ENCODE measurements around the gene SLC38A11. TPM values are rescaled to one million over a fixed set of nuclear protein-coding genes. Genes with fewer than 3 reads are reported as not detected.
A peak's percentile ranks its signal among the peaks of the same experiment; 100 is the strongest.

Gene SLC38A11
- polyA plus RNA-seq, 1 of the 3 experiments (the other 2 are of a cell fraction), result not detected

DNA sequence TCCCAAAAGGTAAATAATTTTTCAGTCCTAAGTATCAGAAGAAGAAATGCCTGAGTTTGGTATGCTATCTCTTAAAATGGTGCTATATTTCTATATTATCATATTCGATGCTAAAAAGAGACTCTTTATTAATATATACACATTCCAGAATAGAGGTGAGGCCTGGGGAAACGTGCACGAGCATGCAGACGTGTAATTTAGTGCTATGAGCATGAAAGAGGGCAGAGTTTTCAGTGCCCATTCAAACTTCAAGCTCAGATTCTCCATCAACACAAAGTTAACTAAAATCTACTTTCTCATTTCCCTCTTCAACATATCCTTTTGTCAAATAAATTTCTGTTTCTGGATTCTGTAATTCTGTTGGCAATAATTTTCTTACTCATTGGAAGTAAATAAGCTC is 108.0 kb downstream of the SLC38A11 start:
- Histone ChIP-seq H2AFZ (ENCODE audit: low read depth) (no peak overlapping the region), H3K4me2 (no peak overlapping the region), H3K36me3 (replicated peaks in 1 of 2; ENCODE audit: control insufficient read depth in 1 of 2, insufficient read depth in 2 of 2, low read length in 1 of 2) (no peaks in the 10 kb centered on the region), H3K27ac (ENCODE audit: low read depth in 2 of 2, low read length in 1 of 2) (peak overlapping the region in 1 of 2 experiments; percentile 91; a peak in 2 of 4 replicates), H3K79me2 (ENCODE audit: insufficient read depth) (no peaks in the 10 kb centered on the region), H3F3A (replicated peaks; ENCODE audit: insufficient read depth) (no peaks in the 10 kb centered on the region), H3K4me1 (ENCODE audit: control insufficient read depth in 1 of 2, insufficient read depth in 2 of 2, low read depth in 1 of 2, low read length in 1 of 2) (peaks cover 0 to 15% of the 10 kb centered on the region in 2 experiments; a peak in 3 of 4 replicates), H4K20me1 (ENCODE audit: insufficient read depth) (no peaks in the 10 kb centered on the region), H3K27me3 (ENCODE audit: insufficient read depth) (no peaks in the 10 kb centered on the region), H3K9ac (no peak overlapping the region), H3K9me2 (no peaks in the 10 kb centered on the region), H3K4me3 (ENCODE audit: low read depth in 2 of 2, low read length in 1 of 2) (no peak overlapping the region), H3K9me3 (no peaks in the 10 kb centered on the region)
- CTCF ChIA-PET, result interaction anchor here (0.8 to 1.4 kb wide), 4 partner anchors 12 to 131 kb away, joined by 3 to 5 read pairs (median 5); no protein-coding TSS in a partner anchor
- no peak for TF ChIP-seq GATA2 (CRISPR knock-in tag; IDR thresholded peaks at IDR 0.05)
- TF ChIP-seq EP300 (IDR thresholded peaks at IDR 0.05; ENCODE audit: borderline replicate concordance in 1 of 2, low read depth in 1 of 2, low read length in 1 of 2), result no peak
- TF ChIP-seq MEF2A (IDR thresholded peaks at IDR 0.05; ENCODE audit: borderline replicate concordance, low read depth), result no peak
- TF ChIP-seq PBX3 (IDR thresholded peaks at IDR 0.05), result no peak
- no peak for TF ChIP-seq YY1 (IDR thresholded peaks at IDR 0.05; ENCODE audit: low read depth)
- TF ChIP-seq TAF1 (IDR thresholded peaks at IDR 0.05; ENCODE audit: borderline replicate concordance, low read depth, low read length), result no peak
- no peak for TF ChIP-seq RCOR1 (IDR thresholded peaks at IDR 0.05; ENCODE audit: low read length)
- TF ChIP-seq, protein P1, sequence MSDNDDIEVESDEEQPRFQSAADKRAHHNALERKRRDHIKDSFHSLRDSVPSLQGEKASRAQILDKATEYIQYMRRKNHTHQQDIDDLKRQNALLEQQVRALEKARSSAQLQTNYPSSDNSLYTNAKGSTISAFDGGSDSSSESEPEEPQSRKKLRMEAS (IDR thresholded peaks at IDR 0.05; ENCODE audit: low read depth), result no peak
- TF ChIP-seq FOXJ3 (CRISPR knock-in tag; IDR thresholded peaks at IDR 0.05), result no peak
- POLR2A ChIA-PET, result no interaction called here
- DNase-seq, result no peak
- WGBS (ENCODE audit: low lambda C conversion rate), result 78% methylated on average over 4 of the region's 4 CpGs

DNA sequence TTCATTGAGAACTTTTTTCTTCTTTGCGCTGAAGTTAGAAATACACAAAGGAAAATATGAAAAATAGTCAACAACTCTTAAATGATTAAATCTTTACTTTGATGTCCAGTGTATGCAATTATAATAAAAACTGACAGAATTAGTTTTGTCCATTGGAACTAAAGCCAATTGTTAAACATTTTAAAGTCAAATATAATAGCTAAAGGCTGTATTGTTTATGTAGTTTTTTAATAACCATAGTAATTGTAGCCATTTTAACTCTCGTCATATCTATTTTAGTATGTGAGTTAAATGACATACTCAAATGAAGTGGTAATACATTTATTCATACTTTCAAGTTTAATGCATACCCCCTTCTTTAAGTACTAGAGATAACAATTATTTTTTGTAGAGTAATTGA is 109.0 kb downstream of the SLC38A11 start:
- Histone ChIP-seq H3K9me2 (no peaks in the 10 kb centered on the region), H3K36me3 (replicated peaks in 1 of 2; ENCODE audit: control insufficient read depth in 1 of 2, insufficient read depth in 2 of 2, low read length in 1 of 2) (no peaks in the 10 kb centered on the region), H3K79me2 (ENCODE audit: insufficient read depth) (no peaks in the 10 kb centered on the region), H3K27ac (ENCODE audit: low read depth in 2 of 2, low read length in 1 of 2) (no peak overlapping the region), H2AFZ (ENCODE audit: low read depth) (no peak overlapping the region), H3K9ac (no peak overlapping the region), H4K20me1 (ENCODE audit: insufficient read depth) (no peaks in the 10 kb centered on the region), H3K4me3 (ENCODE audit: low read depth in 2 of 2, low read length in 1 of 2) (no peak overlapping the region), H3F3A (replicated peaks; ENCODE audit: insufficient read depth) (no peaks in the 10 kb centered on the region), H3K27me3 (ENCODE audit: insufficient read depth) (no peaks in the 10 kb centered on the region), H3K4me1 (ENCODE audit: control insufficient read depth in 1 of 2, insufficient read depth in 2 of 2, low read depth in 1 of 2, low read length in 1 of 2) (peaks cover 0 to 17% of the 10 kb centered on the region in 2 experiments; a peak in 3 of 4 replicates), H3K9me3 (no peaks in the 10 kb centered on the region), H3K4me2 (no peak overlapping the region)
- ChIA-PET CTCF (interaction anchor here (1.5 to 2.4 kb wide), 2 partner anchors 63 to 108 kb away, joined by 4 to 5 read pairs; no protein-coding TSS in a partner anchor), POLR2A (no interaction called here)
- 75% methylated on average over 2 of the region's 2 CpGs for WGBS (ENCODE audit: low lambda C conversion rate)
- TF ChIP-seq EP300 (IDR thresholded peaks at IDR 0.05; ENCODE audit: borderline replicate concordance in 1 of 2, low read depth in 1 of 2, low read length in 1 of 2) (no peak), SIN3A (IDR thresholded peaks at IDR 0.05; ENCODE audit: borderline replicate concordance, low read depth, low read length) (no peak), MXI1 (IDR thresholded peaks at IDR 0.05; ENCODE audit: low read depth, low read length) (no peak), RXRA (IDR thresholded peaks at IDR 0.05; ENCODE audit: borderline replicate concordance, low read depth) (no peak), RCOR1 (IDR thresholded peaks at IDR 0.05; ENCODE audit: low read length) (no peak), CTCF (IDR thresholded peaks at IDR 0.05) (no peak), TCF12 (IDR thresholded peaks at IDR 0.05) (no peak), RFX5 (IDR thresholded peaks at IDR 0.05; ENCODE audit: low read length) (no peak)
- TF ChIP-seq, protein P2, sequence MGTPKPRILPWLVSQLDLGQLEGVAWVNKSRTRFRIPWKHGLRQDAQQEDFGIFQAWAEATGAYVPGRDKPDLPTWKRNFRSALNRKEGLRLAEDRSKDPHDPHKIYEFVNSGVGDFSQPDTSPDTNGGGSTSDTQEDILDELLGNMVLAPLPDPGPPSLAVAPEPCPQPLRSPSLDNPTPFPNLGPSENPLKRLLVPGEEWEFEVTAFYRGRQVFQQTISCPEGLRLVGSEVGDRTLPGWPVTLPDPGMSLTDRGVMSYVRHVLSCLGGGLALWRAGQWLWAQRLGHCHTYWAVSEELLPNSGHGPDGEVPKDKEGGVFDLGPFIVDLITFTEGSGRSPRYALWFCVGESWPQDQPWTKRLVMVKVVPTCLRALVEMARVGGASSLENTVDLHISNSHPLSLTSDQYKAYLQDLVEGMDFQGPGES (IDR thresholded peaks at IDR 0.05; ENCODE audit: low read depth, low read length), result no peak
- DNase-seq, result no peak

All from SK-N-SH (cell line).